GM23248 (cell line): Measurements from ENCODE around the gene TSSC4. TPM values are rescaled to one million over a fixed set of nuclear protein-coding genes. Genes with fewer than 3 reads are reported as not detected.

ENCODE experiments used
- DNase-seq: peaks from one replicate; pipeline ENCODE4 v3.0.0-alpha.2; 2015
- H2AFZ ChIP-seq: fragments of 200-600 bp; sonication (generic); 2 replicates; pipeline ENCODE4 v1.6.1; 2016; ENCODE audit warnings: antibody characterized with exemption
- H3F3A ChIP-seq: fragments of 200-600 bp; sonication (generic); 2 replicates; pipeline ENCODE4 v1.6.1; 2016; ENCODE audit warnings: mild to moderate bottlenecking, antibody characterized with exemption, mixed run types; ENCODE audit not compliant: insufficient read depth
- H3K27ac ChIP-seq: fragments of 200-600 bp; sonication (generic); 2 replicates; pipeline ENCODE4 v1.5.1; 2016; ENCODE audit warnings: mild to moderate bottlenecking
- H3K27me3 ChIP-seq: fragments of 200-600 bp; sonication (generic); replicated peaks from 2 replicates; pipeline ENCODE4 v1.6.1; 2016; ENCODE audit warnings: mild to moderate bottlenecking; ENCODE audit not compliant: insufficient read depth
- H3K36me3 ChIP-seq: fragments of 200-600 bp; sonication (generic); 2 replicates; pipeline ENCODE4 v1.6.1; 2016; ENCODE audit warnings: low read depth, mild to moderate bottlenecking
- H3K4me1 ChIP-seq: fragments of 200-600 bp; sonication (generic); 2 replicates; pipeline ENCODE4 v1.6.1; 2016; ENCODE audit warnings: mild to moderate bottlenecking; ENCODE audit not compliant: insufficient read depth
- H3K4me2 ChIP-seq: fragments of 200-600 bp; sonication (generic); one replicate; pipeline ENCODE4 v1.6.1; 2016; ENCODE audit warnings: mild to moderate bottlenecking; ENCODE audit not compliant: unreplicated experiment
- H3K4me3 ChIP-seq: fragments of 200-600 bp; sonication (generic); 2 replicates; pipeline ENCODE4 v1.5.1; 2016; ENCODE audit warnings: mild to moderate bottlenecking
- H3K79me2 ChIP-seq: fragments of 200-600 bp; sonication (generic); 2 replicates; pipeline ENCODE4 v1.6.1; 2016; ENCODE audit warnings: mild to moderate bottlenecking; ENCODE audit not compliant: insufficient read depth
- H3K9ac ChIP-seq: fragments of 200-600 bp; sonication (generic); 2 replicates; pipeline ENCODE4 v1.6.1; 2016; ENCODE audit warnings: mild to moderate bottlenecking
- H3K9me2 ChIP-seq: fragments of 200-600 bp; sonication (generic); 2 replicates; pipeline ENCODE4 v1.6.1; 2016; ENCODE audit warnings: mixed run types, mild to moderate bottlenecking, moderate library complexity; ENCODE audit not compliant: insufficient read depth
- H3K9me3 ChIP-seq: fragments of 200-600 bp; sonication (generic); one replicate; pipeline ENCODE4 v1.6.1; 2017; ENCODE audit warnings: low read depth
- H4K20me1 ChIP-seq: fragments of 200-600 bp; sonication (generic); 2 replicates; pipeline ENCODE4 v1.6.0; 2016; ENCODE audit not compliant: insufficient read depth
- EZH2 ChIP-seq: fragments of 200-600 bp; sonication (generic); IDR thresholded peaks from 2 replicates; pipeline ENCODE4 v1.6.1; 2018; ENCODE audit warnings: antibody characterized with exemption, mild to moderate bottlenecking; ENCODE audit not compliant: insufficient read depth, poor library complexity, severe bottlenecking
- EZH2phosphoT487 ChIP-seq: fragments of 200-600 bp; sonication (generic); IDR thresholded peaks from 2 replicates; pipeline ENCODE4 v1.6.1; 2018; ENCODE audit warnings: antibody characterized with exemption, moderate library complexity, mild to moderate bottlenecking, low read depth; ENCODE audit not compliant: insufficient read depth
- WGBS, 2 experiments: methylation state at CpG; one replicate each; pipeline ENCODE4 v1.1.6; 2015 to 2017; ENCODE audit warnings: low lambda C conversion rate in 2 of 2, low coverage in 1 of 2; ENCODE audit errors: missing lambda C conversion rate in 2 of 2; 5-methylcytosine and 5-hydroxymethylcytosine counted together
- in situ Hi-C: fragments of 300-500 bp; cut with MboI; formaldehyde crosslinking; loops from 2 replicates; pipeline ENCODE4 v1.15.0; 2020
- polyA plus RNA-seq: library from polyadenylated mRNA; unstranded; fragments of >200 nt; fragmentation: Nextera tagmentation; extraction: Ambion mirVana; gene quantifications from 2 replicates; pipeline ENCODE4 v1.2.1, GENCODE V29; 2016
- total RNA-seq: library from RNA; depleted of rRNA; stranded (reverse); fragments of >200 nt; shearing (Covaris generic); gene quantifications from 2 replicates; pipeline ENCODE4 v1.2.3, GENCODE V29; 2014

TSSC4 gene
- total and polyA plus RNA-seq, 2 experiments from 2014 or later: 44.4 to 61.8 TPM

- Histone ChIP-seq H3K4me2 (no peak overlapping the region), H4K20me1 (no peaks in the 10 kb centered on the region), H3F3A (no peaks in the 10 kb centered on the region), H3K27me3 (peaks cover 28% of the 10 kb centered on the region), H3K9me3 (no peaks in the 10 kb centered on the region), H3K4me3 (no peak overlapping the region), H3K4me1 (no peaks in the 10 kb centered on the region), H3K36me3 (no peaks in the 10 kb centered on the region), H2AFZ (no peak overlapping the region), H3K9ac (no peak overlapping the region), H3K9me2 (no peaks in the 10 kb centered on the region), H3K27ac (no peak overlapping the region), H3K79me2 (no peaks in the 10 kb centered on the region)
- in situ Hi-C loops: loop anchor here (10.0 kb wide), 1 partner anchor 457 kb away; no protein-coding TSS in a partner anchor
- WGBS, 2 experiments: 56 to 65% methylated on average over 4 of the region's 4 CpGs
- DNase-seq: no peak
- TF ChIP-seq EZH2 (no peak), EZH2phosphoT487 (no peak)
Measured at GRCh38 chr11:2437516-2437915, 37.0 kb downstream of the TSSC4 start.

GRCh38 chr11:2439820-2440219 is 39.3 kb downstream of the TSSC4 start:
- Histone ChIP-seq H4K20me1 (no peaks in the 10 kb centered on the region), H3F3A (no peaks in the 10 kb centered on the region), H2AFZ (no peak overlapping the region), H3K9me3 (no peaks in the 10 kb centered on the region), H3K36me3 (no peaks in the 10 kb centered on the region), H3K9ac (no peak overlapping the region), H3K4me2 (no peak overlapping the region), H3K27ac (no peak overlapping the region), H3K4me3 (no peak overlapping the region), H3K27me3 (peaks cover 37% of the 10 kb centered on the region), H3K4me1 (no peaks in the 10 kb centered on the region), H3K9me2 (no peaks in the 10 kb centered on the region), H3K79me2 (no peaks in the 10 kb centered on the region)
- in situ Hi-C loops: loop anchor here (10.0 kb wide), 1 partner anchor 455 kb away; no protein-coding TSS in a partner anchor
- DNase-seq: no peak
- WGBS, 2 experiments: 36 to 49% methylated on average over 3 of the region's 3 CpGs
- TF ChIP-seq EZH2: no peak

DNA sequence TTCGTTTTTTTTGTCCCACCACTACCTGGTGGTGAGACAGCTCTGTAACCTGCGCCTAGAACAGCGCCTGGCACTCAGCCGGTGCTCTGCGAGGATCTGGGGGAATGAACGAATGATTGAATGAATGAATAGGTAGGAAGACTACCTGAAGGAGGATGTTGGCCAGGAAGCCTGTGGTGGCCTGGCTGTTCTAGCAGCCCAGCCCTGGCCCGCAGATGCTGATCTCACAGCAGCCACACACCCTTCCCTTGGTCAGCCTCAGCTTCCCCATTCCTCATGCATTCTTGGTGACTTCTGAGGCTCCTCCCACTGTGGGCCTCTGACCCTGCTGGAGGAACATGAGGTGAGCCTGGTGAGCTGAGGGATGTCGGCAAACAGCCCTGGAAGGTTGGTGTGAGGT is 40.1 kb downstream of the TSSC4 start:
- DNase-seq: no peak
- WGBS, 2 experiments: 64 to 72% methylated on average over 8 of the region's 8 CpGs
- Histone ChIP-seq H3K36me3 (no peaks in the 10 kb centered on the region), H3K27me3 (peaks cover 42% of the 10 kb centered on the region), H2AFZ (no peak overlapping the region), H3K79me2 (no peaks in the 10 kb centered on the region), H3K4me1 (no peaks in the 10 kb centered on the region), H3K4me2 (no peak overlapping the region), H3K27ac (no peak overlapping the region), H3K9me2 (no peaks in the 10 kb centered on the region), H3K9ac (no peak overlapping the region), H3F3A (no peaks in the 10 kb centered on the region), H3K4me3 (no peak overlapping the region), H4K20me1 (no peaks in the 10 kb centered on the region), H3K9me3 (no peaks in the 10 kb centered on the region)
- in situ Hi-C loops: no loop called here
- TF ChIP-seq EZH2phosphoT487: no peak
- TF ChIP-seq EZH2: no peak

DNA sequence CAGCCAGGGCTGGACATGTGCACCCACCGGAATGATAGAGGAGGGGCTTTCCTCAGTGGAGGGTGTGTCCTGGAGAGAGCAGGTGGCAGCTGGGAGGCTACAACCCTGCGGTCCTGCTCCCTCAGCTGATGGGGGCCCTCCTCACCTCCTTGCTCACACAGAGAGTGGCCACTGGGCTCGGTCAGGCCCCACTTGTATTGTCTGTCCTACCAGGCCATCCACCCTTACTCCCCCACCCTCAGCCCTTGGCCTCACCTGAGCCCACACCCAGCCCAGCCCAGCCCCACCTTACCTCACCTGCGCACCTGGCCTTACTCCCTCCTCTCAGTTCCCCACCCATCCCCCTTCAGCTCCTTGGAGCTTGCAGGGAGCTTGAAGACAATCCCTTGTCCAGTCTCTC is 40.6 kb downstream of the TSSC4 start:
- Histone ChIP-seq H3F3A (no peaks in the 10 kb centered on the region), H2AFZ (no peak overlapping the region), H3K9me2 (no peaks in the 10 kb centered on the region), H3K79me2 (no peaks in the 10 kb centered on the region), H3K27ac (no peak overlapping the region), H4K20me1 (no peaks in the 10 kb centered on the region), H3K4me2 (no peak overlapping the region), H3K9ac (no peak overlapping the region), H3K36me3 (no peaks in the 10 kb centered on the region), H3K4me1 (no peaks in the 10 kb centered on the region), H3K27me3 (peaks cover 46% of the 10 kb centered on the region), H3K9me3 (no peaks in the 10 kb centered on the region), H3K4me3 (no peak overlapping the region)
- in situ Hi-C loops: no loop called here
- TF ChIP-seq EZH2 (no peak), EZH2phosphoT487 (no peak)
- DNase-seq: no peak
- WGBS, 2 experiments: 24 to 29% methylated on average over 3 to 4 of the region's 4 CpGs

GRCh38 chr11:2442589-2442988 is 42.0 kb downstream of the TSSC4 start:
- Histone ChIP-seq H3K79me2 (no peaks in the 10 kb centered on the region), H3K36me3 (no peaks in the 10 kb centered on the region), H3K4me2 (no peak overlapping the region), H3K27ac (no peak overlapping the region), H3K9me2 (no peaks in the 10 kb centered on the region), H3K4me3 (no peak overlapping the region), H3K4me1 (no peaks in the 10 kb centered on the region), H3K27me3 (peaks cover 44% of the 10 kb centered on the region), H4K20me1 (no peaks in the 10 kb centered on the region), H3F3A (no peaks in the 10 kb centered on the region), H2AFZ (no peak overlapping the region), H3K9me3 (no peaks in the 10 kb centered on the region), H3K9ac (no peak overlapping the region)
- WGBS, 2 experiments: 90 to 97% methylated on average over 2 of the region's 2 CpGs
- in situ Hi-C loops: no loop called here
- no peak for TF ChIP-seq EZH2
- TF ChIP-seq EZH2phosphoT487: no peak
- DNase-seq: no peak
